ENCODE data around the gene CHID1. TPM values are rescaled to one million over a fixed set of nuclear protein-coding genes. Genes with fewer than 3 reads are reported as not detected.

CHID1 gene
- total and polyA plus RNA-seq, 5 donors: 48.9 to 70.5 (median 63.7) TPM

DNA sequence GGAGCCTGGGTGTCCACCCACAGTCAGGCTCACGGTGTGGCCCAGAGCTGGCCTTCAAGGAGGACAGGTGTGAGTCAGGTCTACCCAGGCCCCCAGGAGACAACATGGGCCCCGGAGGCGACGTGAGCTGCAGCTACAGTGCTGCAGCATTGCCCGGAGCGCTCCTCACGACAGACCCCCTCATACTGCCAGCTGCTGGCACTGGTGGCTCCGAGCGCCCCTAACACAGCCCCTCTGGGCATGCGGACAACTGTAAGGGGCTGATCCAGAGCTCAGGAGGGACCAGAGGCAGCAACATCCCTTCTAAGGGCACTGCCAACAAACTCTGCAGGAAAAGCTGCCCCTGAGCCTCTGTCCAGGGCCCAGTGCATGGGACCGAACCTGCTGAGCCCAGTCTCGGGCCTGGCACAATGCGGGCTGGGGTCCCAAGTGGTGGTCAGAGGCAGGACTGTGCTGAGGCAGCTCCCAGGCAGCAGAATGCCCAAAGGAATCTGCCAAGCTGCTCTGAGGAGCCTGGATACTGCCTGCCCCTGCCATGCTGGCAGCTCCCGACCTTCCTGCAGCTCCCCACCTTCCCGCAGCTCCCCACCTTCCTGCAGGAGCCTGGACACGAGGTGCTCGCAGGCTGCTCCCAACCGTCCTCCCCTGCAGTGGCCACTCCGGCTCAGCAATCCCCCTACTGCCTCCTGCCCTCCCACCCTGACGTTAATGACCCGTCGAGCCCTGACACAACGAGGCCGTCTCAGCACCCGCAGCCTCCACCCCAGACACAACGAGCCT, 15.1 kb downstream of the CHID1 start:
- H3K27ac ChIP-seq (ENCODE audit: low read length): no peak overlapping the region
- DNase-seq (no peak), ATAC-seq (no peak)
- intact Hi-C loops (cut with DNase I): no loop called here
- H3K4me1 ChIP-seq (ENCODE audit: control insufficient read depth, insufficient read depth, low read length): no peaks in the 10 kb centered on the region
- no peaks in the 10 kb centered on the region for H3K27me3 ChIP-seq (ENCODE audit: control insufficient read depth, insufficient read depth)
- H3K4me3 ChIP-seq (ENCODE audit: low read length): no peak overlapping the region
- no peaks in the 10 kb centered on the region for H3K9me3 ChIP-seq (ENCODE audit: control insufficient read depth, low read length)
- 87% methylated on average over 26 of the region's 26 CpGs for WGBS

DNA sequence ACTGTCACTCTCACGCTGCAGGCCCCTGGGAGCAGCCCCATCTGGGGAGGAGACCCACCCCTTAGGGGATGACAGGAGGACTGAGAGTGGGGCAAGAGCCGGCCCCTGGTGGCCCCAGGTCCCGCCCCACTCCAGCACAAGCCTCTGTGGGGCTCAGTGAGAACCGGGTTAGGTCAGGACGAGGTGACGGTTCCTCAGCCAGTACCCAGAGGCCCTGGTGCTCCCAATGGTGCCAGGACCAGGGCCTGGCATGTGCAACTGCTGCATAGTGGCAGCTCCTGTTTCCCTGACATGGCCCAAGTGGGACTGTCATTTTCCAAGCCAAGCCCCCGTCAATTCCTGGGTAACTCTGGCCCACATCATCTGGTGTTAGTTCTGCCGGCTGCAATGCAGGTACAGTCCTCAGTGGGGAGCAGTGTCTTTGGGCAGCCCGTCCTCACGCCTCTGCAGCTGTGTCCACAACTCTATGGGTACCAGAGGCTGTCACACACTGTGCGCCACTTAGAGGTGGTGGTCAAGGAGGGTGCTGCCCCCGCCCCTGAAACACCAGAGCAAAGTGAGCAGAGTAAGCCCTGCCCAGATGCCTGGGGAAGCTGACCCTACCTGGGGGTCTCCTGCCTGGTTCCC, 15.9 kb downstream of the CHID1 start:
- Histone ChIP-seq H3K27me3 (ENCODE audit: control insufficient read depth, insufficient read depth) (no peaks in the 10 kb centered on the region), H3K27ac (ENCODE audit: low read length) (no peak overlapping the region), H3K4me3 (ENCODE audit: low read length) (no peak overlapping the region), H3K4me1 (ENCODE audit: control insufficient read depth, insufficient read depth, low read length) (no peaks in the 10 kb centered on the region), H3K9me3 (ENCODE audit: control insufficient read depth, low read length) (no peaks in the 10 kb centered on the region)
- DNase-seq (no peak), ATAC-seq (no peak)
- intact Hi-C loops (cut with DNase I): no loop called here
- 86% methylated on average over 12 of the region's 12 CpGs for WGBS

DNA sequence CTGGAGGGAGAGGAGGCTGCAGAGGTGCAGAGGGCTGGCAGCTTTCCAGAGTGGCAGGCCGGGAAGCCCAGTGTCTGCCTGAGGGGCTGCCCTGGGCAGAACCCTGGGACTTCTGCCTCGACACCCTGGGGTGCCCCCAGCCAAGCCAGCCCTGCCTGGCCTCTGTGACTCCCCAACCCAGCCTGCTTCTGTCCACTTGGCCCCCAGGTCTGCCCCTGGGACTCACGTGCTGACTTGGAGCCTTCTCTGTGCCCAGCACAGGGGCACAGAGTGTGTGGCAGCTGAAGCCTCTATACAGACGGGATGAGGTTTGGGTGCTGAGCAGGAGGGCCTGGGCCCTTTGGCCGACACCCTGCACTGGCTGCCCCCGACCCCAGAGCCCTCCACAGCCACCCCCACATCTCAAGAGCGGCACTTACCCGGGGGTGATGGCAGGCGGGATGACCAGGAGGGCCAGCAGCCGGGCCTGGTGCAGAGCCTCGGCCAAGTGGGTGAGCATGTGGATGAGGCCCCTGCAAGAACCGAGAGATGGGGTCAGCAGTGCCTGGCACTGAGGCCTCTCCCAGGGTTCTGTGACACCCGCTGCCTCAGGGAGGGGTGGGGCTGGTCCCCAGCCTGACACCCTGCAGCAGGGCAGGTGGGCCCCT, 17.5 kb downstream of the CHID1 start:
- Histone ChIP-seq H3K4me1 (ENCODE audit: control insufficient read depth, insufficient read depth, low read length) (no peaks in the 10 kb centered on the region), H3K4me3 (ENCODE audit: low read length) (no peak overlapping the region), H3K27ac (ENCODE audit: low read length) (no peak overlapping the region), H3K27me3 (ENCODE audit: control insufficient read depth, insufficient read depth) (no peaks in the 10 kb centered on the region), H3K9me3 (ENCODE audit: control insufficient read depth, low read length) (no peaks in the 10 kb centered on the region)
- WGBS: 84% methylated on average over 13 of the region's 13 CpGs
- no peak for ATAC-seq
- DNase-seq: peak in 1 of 3 donors; percentile 51
- intact Hi-C loops (cut with DNase I): no loop called here

DNA sequence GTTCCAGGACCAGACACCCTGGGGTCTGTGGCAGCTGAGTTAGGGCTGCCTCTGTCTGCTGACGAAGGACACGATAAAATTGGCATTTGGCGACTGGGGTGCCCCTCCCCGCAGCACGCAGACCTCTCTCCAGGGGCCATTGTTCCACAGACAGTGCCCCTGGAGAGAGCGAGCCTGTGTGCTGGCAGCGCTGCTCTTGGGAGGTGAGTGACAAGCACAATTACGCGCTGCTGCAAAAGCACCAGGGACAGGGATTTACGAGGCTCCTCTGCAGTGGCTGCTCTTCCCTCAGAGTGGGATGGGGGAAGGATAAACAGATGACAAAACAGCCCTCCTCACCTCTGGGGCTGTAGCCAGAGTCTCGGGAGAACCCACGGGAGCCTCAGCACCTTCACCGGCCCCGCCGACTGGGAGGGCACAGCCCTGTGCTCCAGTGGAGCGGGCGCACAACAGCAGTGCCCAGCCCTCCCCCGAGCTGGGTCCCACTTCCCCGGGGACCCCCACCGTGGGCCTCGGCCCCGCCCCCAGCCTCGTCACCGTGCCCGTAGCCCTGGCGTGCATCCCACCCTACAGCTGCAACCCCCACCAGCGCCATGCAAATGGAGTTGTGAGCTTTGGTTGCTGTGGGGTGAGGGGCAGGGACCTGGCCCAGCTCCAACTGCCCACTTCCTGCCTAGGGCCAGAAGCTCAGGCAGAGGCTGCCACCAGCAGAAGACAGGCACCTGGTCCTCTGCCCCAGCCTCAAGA, 19.6 kb downstream of the CHID1 start:
- Histone ChIP-seq H3K4me3 (ENCODE audit: low read length) (no peak overlapping the region), H3K27ac (ENCODE audit: low read length) (no peak overlapping the region), H3K27me3 (ENCODE audit: control insufficient read depth, insufficient read depth) (no peaks in the 10 kb centered on the region), H3K4me1 (ENCODE audit: control insufficient read depth, insufficient read depth, low read length) (no peaks in the 10 kb centered on the region), H3K9me3 (ENCODE audit: control insufficient read depth, low read length) (no peaks in the 10 kb centered on the region)
- DNase-seq (peak in 1 of 3 donors; percentile 33), ATAC-seq (no peak)
- WGBS: 79% methylated on average over 27 of the region's 27 CpGs
- intact Hi-C loops (cut with DNase I): no loop called here

DNA sequence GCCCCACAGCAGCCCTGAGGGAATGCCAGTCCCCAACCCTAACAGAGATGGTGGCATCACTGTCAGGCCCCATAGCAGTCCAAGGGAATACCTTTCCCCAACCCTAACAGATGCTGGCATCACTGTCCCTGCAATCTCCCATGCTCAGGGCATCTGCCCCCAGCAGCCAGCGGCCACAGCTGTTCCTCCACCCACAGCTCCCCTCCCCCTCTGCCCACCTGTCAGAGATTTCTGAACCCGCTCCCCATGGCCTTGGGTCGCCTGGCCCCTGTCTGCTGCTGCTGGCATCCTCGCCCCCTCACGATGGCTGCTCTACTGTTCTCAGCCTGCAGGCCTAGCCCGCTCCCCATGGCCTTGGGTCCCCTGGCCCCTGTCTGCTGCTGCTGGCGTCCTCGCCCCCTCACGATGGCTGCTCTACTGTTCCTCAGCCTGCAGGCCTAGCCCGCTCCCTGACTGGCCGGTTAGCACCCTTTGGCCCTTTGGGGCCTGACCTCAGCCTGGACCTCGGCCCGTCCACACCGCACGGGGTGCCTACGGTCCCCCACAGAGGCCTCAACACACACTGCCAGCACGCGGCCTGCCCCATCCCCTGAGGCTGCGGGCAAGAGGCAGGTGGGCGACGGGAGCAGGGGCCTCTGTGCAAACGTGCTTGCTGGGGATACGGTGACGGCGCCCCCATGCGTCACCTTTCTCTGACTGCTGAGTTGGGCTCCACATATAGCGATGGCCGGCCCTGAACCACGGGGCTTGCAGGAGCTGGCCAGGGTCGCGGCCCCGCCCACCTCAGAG, 20.7 kb downstream of the CHID1 start:
- Histone ChIP-seq H3K27ac (ENCODE audit: low read length) (no peak overlapping the region), H3K4me3 (ENCODE audit: low read length) (no peak overlapping the region), H3K9me3 (ENCODE audit: control insufficient read depth, low read length) (no peaks in the 10 kb centered on the region), H3K27me3 (ENCODE audit: control insufficient read depth, insufficient read depth) (no peaks in the 10 kb centered on the region), H3K4me1 (ENCODE audit: control insufficient read depth, insufficient read depth, low read length) (no peaks in the 10 kb centered on the region)
- DNase-seq (peak in 2 of 3 donors; percentile 48 to 49), ATAC-seq (no peak)
- intact Hi-C loops (cut with DNase I): no loop called here
- 90% methylated on average over 32 of the region's 32 CpGs for WGBS

DNA sequence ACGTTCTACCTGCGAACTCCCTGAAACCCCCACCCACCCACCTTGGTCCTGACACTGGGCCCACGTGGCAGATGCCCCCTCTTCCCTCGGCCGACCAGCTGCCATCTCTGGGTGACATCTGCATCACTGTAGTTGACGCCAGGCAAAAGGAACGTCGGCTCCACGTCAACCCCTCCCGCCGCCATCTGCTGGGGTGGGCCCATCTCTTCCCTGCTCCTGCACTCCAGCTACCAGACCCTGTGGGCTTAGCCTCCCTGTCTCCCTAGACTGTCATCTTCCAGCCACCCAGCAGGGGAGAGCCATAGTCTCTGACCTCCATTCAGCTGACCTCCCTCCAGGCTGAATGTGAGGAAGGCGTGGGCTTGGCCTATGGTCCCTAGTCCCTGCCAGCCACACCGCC, 21.4 kb downstream of the CHID1 start:
- Histone ChIP-seq H3K27me3 (ENCODE audit: control insufficient read depth, insufficient read depth) (no peaks in the 10 kb centered on the region), H3K27ac (ENCODE audit: low read length) (no peak overlapping the region), H3K4me1 (ENCODE audit: control insufficient read depth, insufficient read depth, low read length) (no peaks in the 10 kb centered on the region), H3K4me3 (ENCODE audit: low read length) (no peak overlapping the region), H3K9me3 (ENCODE audit: control insufficient read depth, low read length) (no peaks in the 10 kb centered on the region)
- WGBS: 91% methylated on average over 13 of the region's 13 CpGs
- ATAC-seq (no peak), DNase-seq (no peak)
- intact Hi-C loops (cut with DNase I): no loop called here

DNA sequence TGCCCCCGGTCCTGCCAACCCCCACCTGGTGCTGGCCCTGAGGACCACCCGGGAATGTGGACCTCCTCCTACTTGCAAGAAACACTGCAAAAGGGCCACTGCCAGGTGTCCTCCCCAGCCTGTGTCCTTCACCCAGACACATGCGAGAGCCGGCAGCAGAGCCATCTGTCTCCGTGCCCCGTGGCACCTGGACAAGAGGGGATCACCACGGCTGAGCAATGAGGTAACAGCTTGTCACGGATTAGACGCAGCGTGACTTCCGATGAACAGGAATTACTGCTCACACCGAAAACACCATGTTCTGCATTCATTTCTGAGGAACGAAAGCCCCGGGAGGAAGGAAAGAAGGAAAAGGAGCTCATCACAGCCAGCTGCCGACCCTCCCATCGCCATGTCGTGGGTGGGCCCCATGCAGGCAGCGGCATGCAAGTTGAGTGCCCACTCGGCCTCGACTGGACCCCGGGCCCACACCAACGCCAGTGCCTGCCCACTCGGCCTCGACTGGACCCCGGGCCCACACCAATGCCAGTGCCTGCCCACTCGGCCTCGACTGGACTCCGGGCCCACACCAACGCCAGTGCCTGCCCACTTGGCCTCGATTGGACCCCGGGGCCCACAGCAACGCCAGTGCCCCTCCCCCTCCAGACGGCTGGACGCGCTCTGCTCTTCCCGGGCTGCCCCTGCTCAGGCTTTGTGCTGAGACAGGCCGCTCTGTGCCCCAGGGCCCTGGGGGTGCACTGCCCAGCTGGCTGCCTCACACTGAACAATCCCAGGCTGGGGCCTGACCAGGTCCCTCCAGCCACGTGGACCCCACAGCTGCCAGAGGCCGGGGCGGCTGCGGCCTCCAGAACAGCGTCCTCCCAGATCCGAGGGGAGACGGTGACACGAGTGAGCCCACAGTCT, 22.0 kb downstream of the CHID1 start:
- Histone ChIP-seq H3K27me3 (ENCODE audit: control insufficient read depth, insufficient read depth) (no peaks in the 10 kb centered on the region), H3K4me1 (ENCODE audit: control insufficient read depth, insufficient read depth, low read length) (no peaks in the 10 kb centered on the region), H3K4me3 (ENCODE audit: low read length) (no peak overlapping the region), H3K9me3 (ENCODE audit: control insufficient read depth, low read length) (no peaks in the 10 kb centered on the region), H3K27ac (ENCODE audit: low read length) (no peak overlapping the region)
- DNase-seq: peak in 2 of 3 donors; percentile 38 to 59
- intact Hi-C loops (cut with DNase I): no loop called here
- WGBS: 91% methylated on average over 45 of the region's 45 CpGs
- no peak for ATAC-seq

DNA sequence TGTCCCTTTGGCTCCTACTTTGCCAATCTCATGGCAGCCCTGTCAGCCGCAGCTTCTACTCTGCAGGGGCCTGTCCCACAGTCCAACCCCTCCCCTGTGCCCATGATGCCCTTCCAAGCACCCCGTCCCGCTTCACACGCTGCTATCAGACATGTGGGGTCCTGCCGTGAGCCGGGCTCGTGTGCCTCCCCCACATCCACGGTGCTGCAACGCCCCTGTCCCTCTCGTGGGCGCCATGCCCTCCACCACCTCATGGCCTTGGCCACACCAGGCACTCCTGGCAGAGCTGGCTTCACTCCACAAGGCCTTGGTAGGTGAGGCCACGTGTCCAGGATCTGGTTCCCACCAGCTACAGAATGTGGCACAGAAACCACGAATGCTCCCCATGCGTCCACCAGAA, 23.0 kb downstream of the CHID1 start:
- H3K9me3 ChIP-seq (ENCODE audit: control insufficient read depth, low read length): no peaks in the 10 kb centered on the region
- ATAC-seq (no peak), DNase-seq (no peak)
- no peak overlapping the region for H3K4me3 ChIP-seq (ENCODE audit: low read length)
- no peak overlapping the region for H3K27ac ChIP-seq (ENCODE audit: low read length)
- H3K4me1 ChIP-seq (ENCODE audit: control insufficient read depth, insufficient read depth, low read length): no peaks in the 10 kb centered on the region
- H3K27me3 ChIP-seq (ENCODE audit: control insufficient read depth, insufficient read depth): no peaks in the 10 kb centered on the region
- intact Hi-C loops (cut with DNase I): no loop called here
- WGBS: 95% methylated on average over 14 of the region's 14 CpGs

DNA sequence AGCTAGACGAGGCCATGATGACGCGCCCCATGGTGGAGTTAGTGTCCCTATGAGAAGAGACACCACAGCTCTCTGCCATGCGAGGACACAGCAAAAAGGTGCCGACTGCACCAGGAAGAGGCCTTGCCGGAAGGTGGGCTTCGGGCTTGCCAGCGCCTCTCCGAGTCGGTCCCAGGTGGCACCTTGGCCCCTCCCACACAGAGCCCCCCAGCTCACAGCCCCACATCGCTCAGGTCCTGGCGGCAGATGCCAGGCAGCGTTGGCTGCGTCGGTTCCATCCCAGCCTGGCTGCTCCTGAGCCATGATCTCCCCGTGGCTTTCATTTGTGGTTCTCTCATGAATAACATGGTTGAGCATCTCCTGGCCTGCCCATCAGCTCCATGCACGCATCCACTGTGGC, 24.0 kb downstream of the CHID1 start:
- H3K27ac ChIP-seq (ENCODE audit: low read length): no peak overlapping the region
- intact Hi-C loops (cut with DNase I): no loop called here
- no peaks in the 10 kb centered on the region for H3K9me3 ChIP-seq (ENCODE audit: control insufficient read depth, low read length)
- 98% methylated on average over 17 of the region's 17 CpGs for WGBS
- no peak overlapping the region for H3K4me3 ChIP-seq (ENCODE audit: low read length)
- no peak for ATAC-seq
- peak in 1 of 3 donors; percentile 47 for DNase-seq
- no peaks in the 10 kb centered on the region for H3K27me3 ChIP-seq (ENCODE audit: control insufficient read depth, insufficient read depth)
- no peaks in the 10 kb centered on the region for H3K4me1 ChIP-seq (ENCODE audit: control insufficient read depth, insufficient read depth, low read length)
